Middle frontal gyrus (tissue), 1 donor: ENCODE data around the gene P4HB.

Experiments
- DNase-seq: peaks from one replicate; pipeline ENCODE4 v3.0.0-alpha.2; 2015; ENCODE audit warnings: low spot score; ENCODE audit errors: extremely low spot score

Gene P4HB

DNA sequence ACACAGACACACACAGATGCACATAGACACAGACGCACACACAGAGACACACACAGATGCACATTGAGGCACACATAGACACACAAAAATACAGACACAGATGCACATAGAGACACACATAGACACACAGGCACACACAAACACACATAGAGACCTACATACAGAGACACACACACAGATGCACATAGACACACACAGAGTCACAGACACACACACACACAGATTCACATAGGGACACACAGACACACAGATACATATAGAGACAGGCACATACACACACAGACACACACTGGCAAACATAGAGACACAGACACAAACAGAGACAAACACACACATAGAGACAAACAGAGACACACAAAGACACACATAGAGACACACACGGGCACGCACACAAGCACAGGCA is 66.3 kb downstream of the P4HB start:
- no peak for DNase-seq
